GM23338 (cell line): ENCODE data around the gene NID2.

ENCODE experiments used
- CREB1 ChIP-seq: fragments of 250-450 bp; sonication (Bioruptor Pico); IDR thresholded peaks from 2 replicates; pipeline ENCODE4 v1.5.0; 2020; ENCODE audit warnings: low read depth, mild to moderate bottlenecking, moderate library complexity
- CTCF ChIP-seq, 2 experiments: fragments of 200-600 bp in 1 of 2; sonication (generic) in 1 of 2; conservative IDR thresholded peaks; 2 replicates each; pipeline versions ENCODE4 v1.5.1 to v1.6.1; 2016 to 2017; ENCODE audit warnings: antibody characterized with exemption in 2 of 2, low read depth in 2 of 2, mild to moderate bottlenecking in 2 of 2, moderate library complexity in 1 of 2
- EZH2 ChIP-seq: fragments of 200-600 bp; sonication (generic); IDR thresholded peaks from one replicate; pipeline ENCODE4 v1.8.0; 2017; ENCODE audit warnings: antibody characterized with exemption, mild to moderate bottlenecking, low read depth; ENCODE audit not compliant: unreplicated experiment
- POLR2AphosphoS5 ChIP-seq: IDR thresholded peaks from 2 replicates; pipeline ENCODE4 v1.6.1; 2016; ENCODE audit warnings: antibody characterized with exemption, low read depth
- REST ChIP-seq: IDR thresholded peaks from one replicate; pipeline ENCODE4 v1.6.1; 2018; ENCODE audit warnings: antibody characterized with exemption; ENCODE audit not compliant: unreplicated experiment

GRCh38 chr14:52033101-52033642, 35.7 kb downstream of the NID2 start:
- no peak for TF ChIP-seq REST
- no peak for TF ChIP-seq CTCF (conservative IDR thresholded peaks at IDR 0.05; ENCODE audit: low read depth in 2 of 2)
- no peak for TF ChIP-seq EZH2
- no peak for TF ChIP-seq POLR2AphosphoS5
- TF ChIP-seq CREB1 (CRISPR knock-in tag), result no peak
